ENCODE measurements around the gene VPS4A.

- no peak for TF ChIP-seq CTCF (IDR thresholded peaks at IDR 0.05)
- TF ChIP-seq POLR2A (IDR thresholded peaks at IDR 0.05) = no peak
These were observed 5.1 kb upstream of the VPS4A start for GRCh38 chr16:69306031-69306430.

All from testis (tissue), 2 donors.